RWPE2 (cell line): ENCODE data around the gene C1S.

Source experiments
- ATAC-seq: fragments of 200-7000 bp; cut with Tn5 transposase; 3 replicates; pipeline ENCODE4 v1.9.1; 2021; ENCODE audit warnings: low read depth
- DNase-seq: peaks from one replicate; pipeline ENCODE4 v3.0.0-alpha.2; 2020; ENCODE audit warnings: low spot score
- H3K27ac ChIP-seq: fragments of 450-650 bp; 2 replicates; pipeline ENCODE4 v1.5.1; 2017; ENCODE audit warnings: mild to moderate bottlenecking; ENCODE audit not compliant: poor library complexity, severe bottlenecking
- H3K27me3 ChIP-seq: fragments of 250-450 bp; sonication (Bioruptor Pico); 2 replicates; pipeline ENCODE4 v1.5.1; 2021; ENCODE audit warnings: mild to moderate bottlenecking, moderate library complexity; ENCODE audit not compliant: insufficient read depth, poor library complexity, severe bottlenecking
- H3K36me3 ChIP-seq: fragments of 250-450 bp; sonication (Bioruptor Pico); 2 replicates; pipeline ENCODE4 v1.5.1; 2020; ENCODE audit warnings: low read depth, mild to moderate bottlenecking, moderate library complexity
- H3K4me1 ChIP-seq: fragments of 250-450 bp; sonication (Bioruptor Pico); 2 replicates; pipeline ENCODE4 v1.5.1; 2021; ENCODE audit warnings: mild to moderate bottlenecking, moderate library complexity; ENCODE audit not compliant: insufficient read depth, poor library complexity, severe bottlenecking
- H3K4me3 ChIP-seq: fragments of 250-450 bp; sonication (Bioruptor Pico); 2 replicates; pipeline ENCODE4 v1.5.1; 2021; ENCODE audit warnings: mild to moderate bottlenecking, moderate library complexity; ENCODE audit not compliant: severe bottlenecking
- H3K9me3 ChIP-seq: fragments of 250-450 bp; sonication (Bioruptor Pico); 2 replicates; pipeline ENCODE4 v1.5.1; 2021; ENCODE audit warnings: mild to moderate bottlenecking, moderate library complexity; ENCODE audit not compliant: severe bottlenecking
- TF ChIP-seq, protein P1 (sequence below): fragments of 450-650 bp; IDR thresholded peaks from one replicate; pipeline ENCODE4 v1.5.1; 2017; ENCODE audit warnings: mild to moderate bottlenecking, moderate library complexity; ENCODE audit not compliant: poor library complexity, severe bottlenecking

Gene C1S

DNA sequence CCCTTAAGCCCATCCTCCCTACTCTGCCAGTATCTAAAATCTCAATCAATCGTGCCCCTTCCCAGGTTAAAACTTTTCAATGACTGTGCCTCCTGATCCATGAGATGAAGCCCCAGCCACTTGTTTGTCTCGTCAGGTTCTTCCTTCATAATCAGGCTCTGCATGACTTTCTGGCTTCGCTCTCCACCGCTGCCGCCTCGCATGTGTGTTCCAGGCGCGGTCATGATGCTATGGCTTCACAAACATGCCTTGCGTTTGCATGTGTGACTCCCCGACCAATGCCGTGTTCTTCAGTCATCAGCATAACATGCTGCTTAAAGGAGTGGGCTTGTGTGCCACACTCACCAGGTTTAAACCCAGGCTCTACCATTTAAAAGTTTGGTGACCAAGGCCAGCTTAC is 53.5 kb downstream of the C1S start:
- ATAC-seq (no peak), DNase-seq (no peak)
- Histone ChIP-seq H3K36me3 (peaks cover 2% of the 10 kb centered on the region; the same call in 1 of the 2 replicates), H3K27me3 (no peaks in the 10 kb centered on the region), H3K4me1 (no peaks in the 10 kb centered on the region), H3K27ac (no peak overlapping the region), H3K4me3 (no peak overlapping the region), H3K9me3 (no peaks in the 10 kb centered on the region)
- TF ChIP-seq, protein P1, sequence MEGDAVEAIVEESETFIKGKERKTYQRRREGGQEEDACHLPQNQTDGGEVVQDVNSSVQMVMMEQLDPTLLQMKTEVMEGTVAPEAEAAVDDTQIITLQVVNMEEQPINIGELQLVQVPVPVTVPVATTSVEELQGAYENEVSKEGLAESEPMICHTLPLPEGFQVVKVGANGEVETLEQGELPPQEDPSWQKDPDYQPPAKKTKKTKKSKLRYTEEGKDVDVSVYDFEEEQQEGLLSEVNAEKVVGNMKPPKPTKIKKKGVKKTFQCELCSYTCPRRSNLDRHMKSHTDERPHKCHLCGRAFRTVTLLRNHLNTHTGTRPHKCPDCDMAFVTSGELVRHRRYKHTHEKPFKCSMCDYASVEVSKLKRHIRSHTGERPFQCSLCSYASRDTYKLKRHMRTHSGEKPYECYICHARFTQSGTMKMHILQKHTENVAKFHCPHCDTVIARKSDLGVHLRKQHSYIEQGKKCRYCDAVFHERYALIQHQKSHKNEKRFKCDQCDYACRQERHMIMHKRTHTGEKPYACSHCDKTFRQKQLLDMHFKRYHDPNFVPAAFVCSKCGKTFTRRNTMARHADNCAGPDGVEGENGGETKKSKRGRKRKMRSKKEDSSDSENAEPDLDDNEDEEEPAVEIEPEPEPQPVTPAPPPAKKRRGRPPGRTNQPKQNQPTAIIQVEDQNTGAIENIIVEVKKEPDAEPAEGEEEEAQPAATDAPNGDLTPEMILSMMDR = no peak

DNA sequence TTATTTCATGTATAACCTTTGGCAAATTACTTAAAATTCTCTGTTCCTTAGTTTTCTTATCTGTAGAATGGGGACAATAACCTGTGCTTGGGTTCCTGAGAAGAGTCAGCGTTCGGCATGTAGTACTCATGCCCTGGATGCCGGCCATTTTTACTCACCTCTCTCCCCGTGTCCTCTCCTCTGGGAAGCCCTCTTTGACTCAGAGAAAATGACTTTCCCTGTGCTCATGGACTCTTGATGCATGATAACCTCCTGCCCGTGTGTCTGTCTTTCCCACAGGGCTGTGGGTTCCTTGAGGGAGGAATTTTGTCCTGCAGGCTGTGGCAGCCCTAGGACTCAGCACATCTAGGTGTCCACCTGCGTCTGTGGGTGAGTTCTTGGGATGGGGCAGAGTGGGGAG is 54.3 kb downstream of the C1S start:
- no peaks in the 10 kb centered on the region for H3K4me1 ChIP-seq
- H3K9me3 ChIP-seq = no peaks in the 10 kb centered on the region
- TF ChIP-seq, protein P1 = no peak
- ATAC-seq = no peak
- H3K36me3 ChIP-seq = peaks cover 2% of the 10 kb centered on the region; the same call in 1 of the 2 replicates
- H3K27me3 ChIP-seq = no peaks in the 10 kb centered on the region
- no peak for DNase-seq
- no peak overlapping the region for H3K27ac ChIP-seq
- H3K4me3 ChIP-seq = no peak overlapping the region

DNA sequence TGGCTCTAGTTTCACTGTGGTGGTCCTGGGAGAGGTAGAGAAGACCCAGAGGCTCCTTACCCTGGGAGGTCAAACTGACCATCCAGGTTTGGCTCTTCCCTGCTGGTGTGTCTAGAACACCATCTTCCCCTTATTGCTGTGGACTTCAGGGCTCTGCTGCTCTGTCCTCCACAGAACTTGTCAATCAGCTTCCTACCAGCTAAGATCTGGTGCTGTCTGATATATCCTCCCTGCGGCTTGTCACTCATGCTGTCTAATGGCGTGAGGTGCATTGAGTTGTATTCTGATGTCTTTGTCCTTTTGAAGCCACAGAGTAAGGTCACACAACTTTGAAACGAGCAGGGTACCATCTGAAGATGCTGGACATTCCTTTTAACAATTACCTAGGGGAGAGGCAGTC is 55.7 kb downstream of the C1S start:
- Histone ChIP-seq H3K27ac (no peak overlapping the region), H3K36me3 (peaks cover 2% of the 10 kb centered on the region; the same call in 1 of the 2 replicates), H3K4me3 (no peak overlapping the region), H3K9me3 (no peaks in the 10 kb centered on the region), H3K27me3 (no peaks in the 10 kb centered on the region), H3K4me1 (no peaks in the 10 kb centered on the region)
- no peak for DNase-seq
- TF ChIP-seq, protein P1 = no peak
- no peak for ATAC-seq

DNA sequence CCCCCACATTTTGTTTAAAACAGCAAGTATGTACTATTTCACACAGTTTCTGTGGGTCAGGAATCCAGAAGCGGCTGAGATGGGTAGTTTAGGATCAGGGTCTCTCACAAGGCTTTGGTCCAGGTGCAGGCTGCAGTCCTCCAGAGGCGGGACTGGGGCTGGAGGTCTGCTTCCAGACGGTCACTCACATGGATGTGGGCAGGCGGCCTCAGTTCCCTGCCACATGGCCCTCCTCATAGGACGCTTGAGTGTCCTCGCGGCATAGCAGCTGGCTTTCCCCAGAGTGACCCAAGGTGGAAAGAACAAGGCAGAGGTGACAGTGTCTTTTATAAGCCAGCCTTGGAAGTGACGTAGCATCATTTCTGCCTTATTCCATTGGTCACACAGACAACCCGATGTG is 56.4 kb downstream of the C1S start:
- no peaks in the 10 kb centered on the region for H3K27me3 ChIP-seq
- peaks cover 2% of the 10 kb centered on the region; the same call in 1 of the 2 replicates for H3K36me3 ChIP-seq
- TF ChIP-seq, protein P1 = no peak
- no peaks in the 10 kb centered on the region for H3K4me1 ChIP-seq
- no peak overlapping the region for H3K4me3 ChIP-seq
- H3K27ac ChIP-seq = no peak overlapping the region
- no peaks in the 10 kb centered on the region for H3K9me3 ChIP-seq
- DNase-seq = no peak
- ATAC-seq = no peak

DNA sequence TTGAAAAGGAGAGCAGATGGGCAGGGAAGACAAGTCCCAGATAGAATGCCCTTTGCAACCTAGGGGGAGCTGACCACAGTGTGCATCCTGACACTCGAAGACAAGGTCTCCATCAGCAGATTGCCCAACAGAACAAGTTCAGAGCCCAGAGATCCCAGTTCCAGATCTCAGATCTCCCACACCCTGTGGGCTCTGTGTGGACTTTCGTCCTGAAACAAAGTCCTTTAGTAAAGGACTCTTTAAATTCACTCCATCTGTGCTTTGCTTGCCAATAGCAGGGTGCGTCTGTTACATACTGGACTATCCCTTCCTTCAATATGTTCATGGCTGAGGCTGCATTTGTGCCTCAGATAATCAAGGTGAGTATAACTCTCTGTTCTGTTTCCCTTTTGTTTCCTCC is 57.2 kb downstream of the C1S start:
- Histone ChIP-seq H3K36me3 (peaks cover 2% of the 10 kb centered on the region; the same call in 1 of the 2 replicates), H3K9me3 (no peaks in the 10 kb centered on the region), H3K4me3 (no peak overlapping the region), H3K27ac (no peak overlapping the region), H3K4me1 (no peaks in the 10 kb centered on the region), H3K27me3 (no peaks in the 10 kb centered on the region)
- DNase-seq (no peak), ATAC-seq (no peak)
- TF ChIP-seq, protein P1 = no peak
